ENCODE data around the gene LIG1.

LIG1 gene

DNA sequence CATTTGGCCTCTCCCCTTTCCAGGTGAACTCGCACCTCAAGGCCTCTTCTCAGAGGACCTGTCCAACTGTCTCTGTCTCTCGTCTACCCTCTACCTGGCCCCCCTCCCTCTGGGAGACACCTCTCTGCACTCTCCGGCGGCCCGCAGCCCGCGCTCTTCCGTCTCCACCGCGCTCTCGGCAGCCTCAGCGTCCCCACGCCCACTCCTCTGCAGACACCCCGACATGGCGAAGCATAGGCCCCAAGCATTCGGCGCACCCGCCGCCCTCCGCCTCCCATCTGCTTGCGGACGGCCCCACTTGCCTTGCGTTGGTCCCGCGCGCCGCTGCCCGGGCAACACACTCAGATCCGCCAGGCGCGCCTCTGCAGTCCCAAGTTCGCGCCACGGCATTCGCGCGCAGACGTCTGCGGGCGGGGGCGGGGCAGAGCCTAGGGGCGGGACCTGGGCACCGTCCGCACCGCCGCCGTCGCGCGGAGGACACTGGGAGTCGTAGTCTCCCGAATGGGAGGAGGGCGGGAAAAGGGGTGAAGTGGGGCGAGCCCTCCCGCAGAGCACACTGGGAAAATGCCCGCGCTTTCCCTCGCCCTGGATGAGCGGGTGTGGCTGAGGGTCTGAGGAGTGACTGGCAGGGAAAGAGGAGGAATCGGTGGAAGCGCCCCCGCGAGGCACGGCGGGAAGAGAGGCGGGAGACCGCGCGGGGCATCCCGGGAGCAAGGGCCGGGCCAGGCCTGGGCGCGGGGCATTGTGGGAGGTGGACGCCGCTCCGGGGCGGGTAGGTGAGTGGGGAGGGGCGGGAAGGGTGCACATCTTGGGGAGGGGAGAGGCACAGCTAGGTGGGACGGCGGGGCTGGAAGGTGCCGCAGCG lies at the start of gene LIG1, which contains the start of gene ZSWIM9:
Gene LIG1 (minus strand): TSS at position 406 of the 865 bp plus-strand sequence. CDS start 4,778 bp downstream, outside the sequence.
Gene ZSWIM9 (plus strand): TSS at position 742 of the 865 bp plus-strand sequence. CDS start 1,123 bp downstream, outside the sequence.
- DNase-seq, result peak; percentile 95 to 98 (median 98)

DNA sequence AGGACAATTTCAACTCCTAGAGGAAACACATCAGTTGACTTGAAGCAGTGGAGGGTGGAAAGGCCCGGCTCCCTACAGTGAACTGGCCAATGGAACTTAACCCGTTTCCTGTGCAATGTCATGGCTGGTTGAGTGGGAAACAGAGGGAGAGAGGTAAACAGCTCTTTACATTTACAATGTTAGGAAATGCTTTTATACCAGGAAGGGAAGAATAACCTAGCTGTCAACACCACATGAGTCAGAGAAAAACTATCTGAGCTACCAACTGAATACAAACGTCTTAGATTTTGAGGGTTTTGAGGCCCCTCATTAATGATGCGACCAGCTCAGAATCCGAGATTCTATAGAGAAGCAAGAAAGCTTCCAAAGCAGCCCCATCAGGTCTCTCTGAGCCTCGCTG lies 48.9 kb upstream of the LIG1 start:
- DNase-seq, result no peak

DNA sequence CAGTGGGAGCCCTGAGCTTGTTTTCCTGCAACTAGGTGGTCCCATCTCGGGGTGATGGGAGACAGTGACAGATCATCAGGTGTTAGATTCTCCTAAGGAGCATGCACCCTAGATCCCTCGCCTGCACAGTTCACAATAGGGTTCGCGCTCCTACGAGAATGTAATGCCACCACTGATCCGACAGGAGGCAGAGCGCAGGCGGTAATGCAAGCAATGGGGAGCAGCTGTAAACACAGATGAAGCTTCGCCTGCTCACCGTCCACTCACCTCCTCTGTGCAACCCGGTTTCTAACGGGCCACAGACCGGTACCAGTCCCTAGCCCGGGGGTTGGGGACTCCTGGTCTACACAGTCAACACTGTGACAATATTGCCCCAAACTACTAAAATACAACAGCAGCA lies 46.8 kb upstream of the LIG1 start:
- DNase-seq, result no peak

DNA sequence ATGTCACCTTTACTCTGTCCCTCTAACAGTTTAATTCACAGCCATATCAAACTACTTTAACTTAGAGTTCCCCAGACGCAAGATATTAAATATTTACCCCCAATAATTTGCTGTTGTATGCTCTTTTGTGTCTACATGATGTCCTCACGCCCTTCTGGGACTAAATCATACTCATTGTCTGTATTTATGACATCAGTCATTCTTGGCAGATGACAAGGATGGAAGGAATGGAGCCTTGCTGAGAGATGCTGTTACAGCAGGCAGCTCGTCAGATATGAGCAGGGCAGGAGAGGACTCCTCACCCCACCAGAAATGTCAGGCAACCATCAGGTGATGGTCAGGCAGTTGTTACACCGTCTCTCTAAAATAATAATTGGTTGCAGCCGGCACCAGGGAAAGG lies 43.8 kb upstream of the LIG1 start:
- DNase-seq, result no peak

DNA sequence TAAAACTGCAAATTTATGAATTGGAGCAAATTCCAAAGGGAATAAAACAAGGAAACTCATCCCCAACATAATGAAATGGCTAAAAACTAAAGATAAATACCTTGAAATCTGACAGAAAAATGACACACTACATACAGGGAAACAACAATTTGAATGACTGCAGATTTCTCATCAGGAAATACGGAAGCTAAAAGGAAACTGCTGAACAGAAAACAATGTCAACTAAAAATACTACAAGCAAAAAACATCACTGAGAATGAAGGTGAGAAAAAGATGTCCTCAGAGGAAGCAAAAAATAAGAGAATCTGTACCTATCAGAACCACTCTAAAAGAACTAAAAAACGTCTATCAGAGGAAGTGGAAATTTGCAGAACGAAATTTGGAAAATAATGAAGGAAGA lies 39.9 kb upstream of the LIG1 start:
- DNase-seq, result no peak

DNA sequence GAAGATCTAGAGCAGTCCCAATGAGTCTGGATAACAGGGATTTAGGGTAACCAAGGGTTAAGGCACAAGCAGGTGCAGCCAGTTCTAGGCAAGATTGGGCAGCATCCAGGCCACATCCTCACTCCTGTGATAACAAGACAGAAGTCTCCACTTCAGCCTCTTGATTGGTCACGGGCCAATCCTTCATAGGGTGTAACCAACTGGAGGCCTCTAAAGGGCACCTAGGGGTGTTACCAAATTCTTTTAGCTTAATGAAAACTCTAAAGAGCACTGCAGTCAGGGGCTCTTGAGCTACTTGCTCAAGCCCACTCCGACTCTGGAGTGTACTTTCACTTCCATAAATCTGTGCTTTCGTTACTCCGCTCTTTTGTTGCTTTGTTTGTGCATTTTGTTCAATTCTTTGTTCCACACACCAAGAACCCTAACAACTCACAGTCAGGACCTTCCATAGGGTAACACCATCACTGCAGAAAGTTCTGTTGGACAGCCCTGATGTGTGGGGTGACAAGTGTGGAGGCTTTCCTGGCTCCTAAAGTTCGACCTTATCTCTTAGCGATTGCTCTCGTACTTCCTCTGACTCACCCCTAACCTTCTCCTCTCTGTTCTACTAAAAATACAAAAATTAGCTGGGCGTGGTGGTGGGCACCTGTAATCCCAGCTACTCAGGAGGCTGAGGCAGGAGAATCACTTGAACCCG lies 36.4 kb upstream of the LIG1 start:
- peak in 2 of 3 donors; percentile 11 to 46 for DNase-seq

DNA sequence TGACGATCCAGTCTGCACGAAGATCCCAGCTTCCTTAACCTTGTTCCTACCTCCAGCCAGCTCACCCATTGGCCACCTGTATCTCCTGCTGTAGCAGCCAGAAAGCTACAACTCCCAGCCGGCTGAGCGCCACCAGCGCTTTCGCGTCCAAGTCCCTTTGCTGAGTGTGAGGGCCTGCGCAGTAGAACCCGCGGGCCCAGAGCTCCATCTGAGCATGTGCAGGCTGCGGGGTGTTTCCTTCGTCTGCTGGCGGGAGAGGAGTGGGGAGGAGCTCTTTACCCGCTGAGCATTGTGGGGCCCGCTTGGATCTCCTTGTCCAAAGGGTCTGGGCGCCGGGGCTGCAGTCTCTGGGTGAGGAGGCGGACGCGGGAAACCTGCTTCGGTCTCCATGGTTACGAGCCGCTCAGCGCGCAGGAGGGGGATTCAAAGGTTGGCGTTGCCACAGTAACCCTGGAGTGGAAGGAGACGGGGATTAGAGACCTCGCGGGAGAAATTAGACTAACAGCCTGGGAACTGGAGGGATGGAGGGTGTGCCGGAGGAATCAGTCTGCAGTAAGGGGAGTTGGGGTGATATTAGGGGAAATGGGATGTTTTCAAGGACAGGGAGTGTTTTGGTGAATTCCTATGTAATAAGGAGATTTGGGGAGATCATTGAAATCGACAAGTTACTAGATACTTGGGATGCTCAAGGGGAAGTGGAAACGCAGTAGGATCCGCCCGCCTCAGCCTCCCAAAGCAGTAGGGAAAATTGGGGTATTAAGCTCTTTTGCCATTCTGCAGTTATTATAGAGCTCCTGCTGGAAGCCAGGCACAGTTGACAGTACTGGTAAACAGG lies 33.9 kb upstream of the LIG1 start:
- DNase-seq, result peak; percentile 92 to 94 (median 92)

DNA sequence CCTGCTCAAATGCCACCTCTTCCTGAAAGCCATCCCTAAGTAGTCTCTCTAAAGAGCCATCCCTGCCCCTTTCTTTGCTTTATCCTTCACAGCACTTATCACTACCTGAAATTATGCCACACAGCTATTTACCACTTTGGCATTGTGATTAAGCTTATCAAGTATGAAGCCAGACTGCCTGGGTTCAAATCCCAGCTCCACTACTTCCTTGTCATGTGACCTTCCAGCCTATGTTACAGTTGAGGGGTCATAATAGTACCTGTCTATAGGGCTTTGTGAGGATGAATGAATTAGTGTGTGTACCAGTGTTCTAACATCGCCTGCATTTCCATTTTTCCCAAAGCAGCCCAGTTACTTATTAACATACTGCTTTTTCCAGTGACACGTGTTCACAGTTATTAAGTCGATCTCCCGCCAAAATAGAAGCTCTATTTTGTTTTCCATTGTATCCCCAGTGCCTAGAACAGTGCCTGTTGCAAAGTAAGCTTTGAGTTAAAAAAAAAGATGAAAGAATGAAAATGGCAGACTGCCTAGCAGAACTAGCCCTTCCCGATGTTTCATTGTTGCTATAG lies 33.2 kb upstream of the LIG1 start:
- DNase-seq, result peak in 1 of 3 donors; percentile 7

DNA sequence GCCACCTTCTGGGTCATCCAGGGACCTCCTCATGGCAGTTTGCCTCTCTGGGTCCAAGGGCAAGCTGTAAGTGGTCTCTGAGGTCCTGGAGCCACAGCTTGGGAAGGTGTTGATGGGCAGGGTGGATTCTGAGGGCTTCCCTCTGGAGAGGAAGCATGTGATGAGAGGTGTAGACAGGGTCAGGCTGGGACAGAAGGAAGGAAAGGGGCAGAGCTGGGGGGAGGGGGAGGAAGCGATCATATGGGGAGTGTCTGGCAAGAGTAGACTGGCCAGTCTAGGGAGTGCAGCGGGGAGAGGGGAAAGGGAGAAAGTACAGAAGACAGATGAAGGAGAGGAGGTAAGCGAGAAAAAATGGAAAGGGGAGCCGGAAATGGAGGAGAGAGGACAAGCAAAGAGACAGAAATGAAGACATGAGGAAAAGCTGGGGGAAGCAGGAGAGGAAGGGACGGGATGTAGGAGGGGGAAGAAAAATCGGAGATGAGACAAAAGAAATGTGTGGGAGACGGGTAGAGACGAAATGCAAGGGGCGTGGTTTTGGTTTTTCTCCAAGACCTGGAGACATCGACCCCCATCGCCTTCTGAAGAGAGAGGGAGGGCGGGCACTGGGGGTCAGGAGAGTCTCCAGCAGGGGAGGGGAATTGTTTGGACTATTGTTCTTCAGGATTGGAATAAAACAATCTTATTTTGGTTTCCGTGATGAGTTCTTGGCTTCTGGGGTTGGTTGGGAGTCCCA lies 27.0 kb upstream of the LIG1 start:
- no peak for DNase-seq

DNA sequence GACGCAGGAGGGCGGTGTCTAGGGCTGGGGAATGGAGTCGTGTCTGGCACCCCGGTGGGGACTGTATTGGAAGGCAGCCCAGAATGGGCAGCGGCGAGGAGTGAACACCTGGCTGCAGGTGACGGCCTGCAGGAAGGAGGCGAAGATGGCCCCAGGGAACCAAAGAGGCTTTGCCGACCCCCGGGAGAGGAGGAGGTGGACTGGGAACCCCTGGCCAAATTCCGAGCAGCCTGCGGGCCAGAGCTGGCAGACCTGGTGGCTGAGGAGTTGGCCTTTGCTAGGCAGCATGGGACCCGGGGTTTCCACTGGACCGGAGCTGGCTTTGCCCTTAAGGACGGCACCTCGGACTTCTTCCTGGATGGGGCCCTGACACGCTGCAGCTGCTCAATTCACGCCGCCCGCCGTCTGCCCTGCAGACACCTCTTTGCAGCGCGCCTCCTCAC lies 26.2 kb upstream of the LIG1 start:
- DNase-seq, result no peak

DNA sequence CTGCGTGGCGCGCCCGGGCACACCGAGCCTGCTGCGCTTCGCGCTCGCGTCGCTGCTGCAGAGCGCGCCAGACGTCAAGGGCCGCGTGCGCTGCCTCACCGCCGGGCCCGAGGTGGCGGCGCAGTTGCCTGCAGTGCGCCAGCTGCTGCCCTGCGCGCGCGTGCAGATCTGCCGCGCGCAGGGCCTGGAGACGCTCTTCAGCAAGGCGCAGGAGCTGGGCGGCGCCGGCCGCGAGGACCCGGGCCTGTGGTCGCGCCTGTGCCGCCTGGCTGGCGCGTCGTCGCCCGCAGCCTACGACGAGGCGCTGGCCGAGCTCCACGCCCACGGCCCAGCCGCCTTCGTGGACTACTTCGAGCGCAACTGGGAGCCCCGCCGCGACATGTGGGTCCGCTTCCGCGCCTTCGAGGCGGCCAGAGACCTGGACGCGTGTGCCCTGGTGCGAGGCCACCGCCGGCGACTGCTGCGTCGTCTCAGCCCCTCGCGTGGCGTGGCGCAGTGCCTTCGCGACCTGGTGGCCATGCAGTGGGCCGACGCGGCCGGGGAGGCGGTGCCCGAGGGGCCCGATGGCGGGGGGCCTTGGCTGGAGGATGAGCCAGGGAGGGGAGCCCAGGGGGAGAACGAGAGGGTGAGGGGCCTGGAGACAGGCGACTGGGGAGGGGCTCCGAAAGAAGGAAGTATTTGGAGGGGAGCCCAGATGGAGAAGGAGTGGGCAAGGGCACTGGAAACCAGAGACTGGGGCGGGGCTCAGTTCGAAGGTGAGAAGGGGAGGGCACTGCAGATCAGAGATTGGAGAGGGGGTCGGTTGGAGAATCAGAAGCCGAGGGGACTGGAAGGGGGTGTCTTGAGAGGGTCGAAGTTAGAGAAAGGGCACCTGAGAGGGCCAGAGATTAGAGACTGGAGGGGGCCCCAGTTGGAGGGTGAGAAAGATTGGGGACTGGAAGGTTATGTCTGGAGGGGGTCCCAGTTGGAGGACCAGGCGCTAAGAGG lies 25.0 kb upstream of the LIG1 start:
- DNase-seq, result no peak

DNA sequence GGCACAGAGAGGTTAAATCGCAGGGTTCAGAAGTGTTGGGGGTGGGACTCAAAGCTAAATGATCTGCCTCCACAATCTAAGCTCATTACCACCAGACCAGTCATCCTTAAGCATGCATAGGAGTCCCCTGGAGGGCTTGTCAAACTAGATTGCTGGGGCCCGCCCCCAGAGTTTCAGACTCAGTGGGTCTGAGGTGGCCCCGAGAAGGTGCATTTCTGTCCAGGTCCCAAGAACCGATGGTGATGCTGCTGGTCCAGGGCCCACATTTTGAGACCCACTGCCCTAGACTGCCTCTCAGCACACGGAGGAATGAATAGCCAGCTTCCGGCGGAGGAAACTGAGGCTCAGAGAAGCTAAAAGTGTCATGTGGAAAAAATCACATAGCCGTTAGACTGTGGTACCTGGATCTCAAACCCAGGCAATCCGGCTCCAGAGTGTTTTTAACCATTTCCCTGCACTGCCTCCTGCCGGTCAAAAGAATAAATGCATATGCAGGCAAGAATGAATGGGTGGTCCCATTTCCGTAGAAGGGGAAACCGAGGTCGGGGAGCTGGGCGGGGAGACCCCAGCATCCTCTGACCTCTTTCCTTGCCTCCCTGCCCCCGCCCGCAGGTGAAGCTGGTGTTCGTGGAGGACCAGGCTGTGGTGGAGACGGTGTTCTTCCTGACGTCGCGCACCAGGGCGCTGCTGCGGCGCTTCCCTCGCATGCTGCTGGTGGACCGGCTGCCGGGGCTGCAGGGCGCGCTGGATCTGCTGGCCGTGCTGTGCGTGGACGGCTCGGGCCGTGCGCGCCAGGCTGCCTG lies 24.1 kb upstream of the LIG1 start:
- peak; percentile 25 to 48 (median 33) for DNase-seq

DNA sequence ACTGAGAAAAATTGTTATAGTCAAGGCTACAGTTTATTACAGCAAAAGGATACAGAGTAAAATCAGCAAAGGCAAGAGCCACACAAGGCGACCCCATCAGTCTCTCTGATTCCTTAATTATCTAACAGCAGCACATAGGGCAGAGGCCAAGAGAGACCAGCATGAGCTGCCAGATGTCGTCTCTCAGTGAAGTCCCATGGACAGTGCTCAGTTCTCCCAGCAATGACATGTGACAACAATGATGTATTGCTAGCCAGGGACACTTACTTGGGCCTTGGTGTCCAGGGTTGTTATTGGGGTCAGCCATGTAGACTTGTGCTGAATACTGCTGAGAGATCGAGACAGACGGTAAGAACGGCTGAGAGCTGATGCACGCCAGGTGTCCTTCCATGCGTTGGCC lies 22.6 kb upstream of the LIG1 start:
- no peak for DNase-seq

DNA sequence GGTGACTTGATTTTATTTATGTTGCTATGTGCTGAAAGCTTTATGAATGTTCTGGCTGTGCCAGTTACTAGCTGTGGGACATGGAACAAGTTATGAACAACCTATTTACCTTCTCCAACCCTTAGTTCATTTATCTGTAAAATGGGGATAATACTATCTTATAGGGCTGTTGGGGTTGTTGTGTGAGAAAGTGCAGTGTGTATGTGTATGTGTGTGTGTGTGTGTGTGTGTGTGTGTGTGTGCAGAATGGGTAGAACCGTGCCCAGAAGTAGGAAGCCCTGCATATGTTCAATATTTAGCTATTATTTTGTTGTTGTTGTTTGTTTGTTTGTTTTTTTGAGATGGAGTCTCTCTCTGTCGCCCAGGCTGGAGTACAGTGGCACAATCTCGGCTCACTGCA lies 20.7 kb upstream of the LIG1 start:
- DNase-seq, result no peak

DNA sequence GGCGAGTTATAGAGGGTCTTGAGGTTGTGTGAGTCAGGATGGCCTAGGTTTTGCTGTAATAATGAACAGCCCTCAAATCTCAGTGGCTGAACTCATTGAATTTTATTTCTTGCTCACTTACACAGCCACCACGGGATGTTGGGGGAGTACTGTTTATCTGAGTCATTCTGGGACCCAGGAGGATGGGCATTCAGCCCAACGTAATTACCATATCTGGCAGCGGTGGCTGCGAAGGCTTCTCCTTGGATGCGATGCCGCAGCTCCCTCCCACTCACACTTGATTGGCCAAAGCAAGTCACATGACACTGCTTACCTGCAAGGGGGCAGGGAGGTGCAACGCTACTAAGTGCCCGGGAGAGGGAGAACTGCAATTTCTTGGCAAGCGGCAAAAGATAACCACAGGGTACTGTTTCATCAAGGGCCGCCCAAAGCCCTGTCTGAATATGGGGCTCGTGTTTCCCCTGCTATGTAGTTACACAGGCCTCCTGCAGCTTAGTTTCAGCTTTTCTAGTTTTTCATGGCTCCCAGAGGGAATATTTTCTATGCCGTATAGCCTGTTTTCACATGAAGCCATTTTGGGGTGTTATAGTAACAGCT lies 20.2 kb upstream of the LIG1 start:
- peak in 2 of 3 donors; percentile 16 to 22 for DNase-seq

DNA sequence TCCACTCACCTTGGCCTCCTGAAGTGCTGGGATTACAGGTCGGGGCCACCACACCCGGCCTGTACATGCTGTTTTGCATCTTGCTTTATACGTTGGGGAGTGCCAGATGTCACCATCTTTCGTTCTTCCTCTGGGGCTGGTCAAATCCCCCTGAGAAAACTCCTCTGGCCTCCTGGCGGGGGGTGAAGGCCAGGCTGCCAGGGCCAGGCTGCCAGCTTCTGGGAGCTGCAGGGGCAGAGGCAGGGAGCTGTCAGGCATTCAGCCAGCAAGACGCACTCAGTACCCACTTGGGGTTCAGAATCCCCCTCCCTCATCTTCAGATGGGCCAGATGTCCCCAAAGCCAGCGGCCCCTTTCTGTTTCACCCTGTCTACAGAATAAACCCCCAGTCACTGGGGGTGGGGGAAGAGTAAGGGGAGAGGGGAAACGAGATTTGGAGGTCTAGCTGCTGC lies 16.4 kb upstream of the LIG1 start:
- DNase-seq, result no peak

DNA sequence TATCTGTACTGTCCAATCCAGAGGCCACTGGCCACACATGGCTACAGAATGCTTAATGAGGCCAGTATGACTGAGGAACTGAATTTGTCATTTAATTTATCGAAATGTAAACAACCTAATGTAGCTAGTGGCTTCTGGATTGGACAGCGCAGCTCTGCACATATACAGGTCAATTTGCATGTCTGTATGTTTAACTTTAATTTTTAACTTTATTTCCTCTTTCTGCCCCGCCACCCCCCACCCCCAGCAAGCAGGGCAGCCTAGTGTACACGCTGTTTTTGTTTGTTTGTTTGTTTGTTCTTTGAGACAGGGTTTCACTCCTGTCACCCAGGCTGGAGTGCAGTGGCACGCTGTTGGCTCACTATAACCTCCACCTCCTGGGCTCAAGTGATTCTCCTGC lies 15.9 kb upstream of the LIG1 start:
- DNase-seq, result no peak

DNA sequence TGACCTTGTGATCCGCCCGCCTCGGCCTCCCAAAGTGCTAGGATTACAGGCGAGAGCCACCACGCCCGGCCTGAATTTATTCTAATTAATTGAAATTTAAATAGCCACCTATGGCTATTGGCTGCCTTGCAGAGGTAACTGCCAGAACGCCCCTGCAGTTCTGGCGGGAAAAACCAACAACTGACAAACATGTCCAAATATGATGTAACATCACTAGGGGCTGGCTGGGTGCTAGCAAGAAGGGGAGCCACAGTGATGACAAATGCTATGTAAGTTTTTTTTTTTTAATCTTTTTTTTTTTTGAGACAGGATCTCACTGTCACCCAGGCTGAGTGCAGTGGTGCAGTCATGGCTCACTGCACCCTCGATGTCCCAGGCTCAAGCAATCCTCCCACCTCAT lies 13.2 kb upstream of the LIG1 start:
- no peak for DNase-seq

DNA sequence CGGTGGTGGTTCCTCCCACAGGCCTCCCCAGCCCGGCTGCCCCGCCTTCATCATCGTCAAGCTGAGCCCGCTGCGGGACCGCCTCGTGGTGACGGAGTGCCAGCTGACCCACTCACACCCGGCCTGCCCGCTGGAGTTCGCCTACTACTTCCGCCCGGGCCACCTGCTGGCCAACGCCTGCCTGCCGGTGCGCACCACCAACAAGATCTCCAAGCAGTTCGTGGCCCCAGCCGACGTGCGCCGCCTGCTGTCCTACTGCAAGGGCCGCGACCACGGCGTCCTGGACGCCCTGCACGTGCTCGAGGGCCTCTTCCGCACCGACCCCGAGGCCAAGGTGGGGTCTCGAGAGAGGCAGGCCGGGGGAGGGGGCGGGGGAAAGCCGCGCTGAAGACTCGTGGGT lies 12.3 kb upstream of the LIG1 start:
- no peak for DNase-seq

Data from suppressor macrophage treated with lipopolysaccharide for 1 hour (primary cell).